Stimulated activated CD8-positive, alpha-beta memory T cell treated with anti-CD3 and anti-CD28 coated beads, Interleukin-12 subunit alpha, Interleukin-12 subunit beta, amount 100 ng/mL, for 24 hours (primary cell): ENCODE measurements around the gene FYTTD1.

Source experiments
- DNase-seq: peaks from one replicate; pipeline ENCODE4 v3.0.0-alpha.2; 2020; ENCODE audit errors: extremely low read depth

The FYTTD1 gene

GRCh38 chr3:197836244-197836643, 86.6 kb downstream of the FYTTD1 start:
- DNase-seq = no peak
